K562 (cell line): Measurements from ENCODE around the gene CNTN4. TPM values are rescaled to one million over a fixed set of nuclear protein-coding genes. Genes with fewer than 3 reads are reported as not detected.

ENCODE experiments used
- ATAC-seq: fragments of 200-7000 bp; cut with Tn5 transposase; 3 replicates; pipeline ENCODE4 v1.9.1; 2020; ENCODE audit warnings: moderate library complexity
- BruUV-seq: library from RNA; stranded (reverse); fragments of 400-500 nt; replicated peaks from 2 replicates; lab custom pipeline; 2021; lab: Mats Ljungman, UMichigan
- CTCF ChIA-PET: fragments of 300-600 bp; formaldehyde crosslinking; extraction: SDS; loops from one replicate; lab custom pipeline; 2021; ENCODE audit warnings: low intra/inter-chr PET ratio; lab: Yijun Ruan, JAX
- POLR2A ChIA-PET: fragments of 300-600, 350-650 bp; sonication (Branson Sonifier 250); formaldehyde crosslinking; extraction: SDS; loops from one replicate; lab custom pipeline; 2021; ENCODE audit warnings: antibody characterized with exemption, inconsistent platforms; lab: Yijun Ruan, JAX
- DNase-seq, 4 experiments: peaks; one replicate each; pipeline versions ENCODE4 v3.0.0 to v3.0.0-alpha.2; 2011 to 2018; ENCODE audit warnings: low spot score in 3 of 4, mixed read lengths in 3 of 4; ENCODE audit errors: extremely low read depth in 1 of 4
- FAIRE-seq: peaks from 2 replicates; lab custom pipeline; 2011; peaks lifted over from hg19 to GRCh38; lab: Jason Lieb, UNC
- H2AFZ ChIP-seq: 2 replicates; pipeline ENCODE4 v1.6.0; 2011; ENCODE audit warnings: low read depth, low read length, control low read depth, inconsistent platforms
- H3K27ac ChIP-seq: fragments of 200-600 bp; 3 replicates; pipeline ENCODE4 v1.8.0; 2011; ENCODE audit warnings: low read depth, mild to moderate bottlenecking, control low read depth, inconsistent platforms, low read length, moderate library complexity, mixed read lengths; ENCODE audit errors: extremely low read depth
- H3K27me3 ChIP-seq, 2 experiments: fragments of 300-600 bp in 1 of 2; 2 replicates in 1 of 2; 3 replicates in 1 of 2; pipeline versions ENCODE4 v1.6.0 to v1.8.0; 2011; ENCODE audit warnings: inconsistent platforms in 2 of 2, low read length in 2 of 2, mild to moderate bottlenecking in 1 of 2, mixed read lengths in 1 of 2, moderate library complexity in 1 of 2; ENCODE audit not compliant: control insufficient read depth in 2 of 2, insufficient read depth in 2 of 2
- H3K36me3 ChIP-seq: fragments of 300-600 bp; 3 replicates; pipeline ENCODE4 v1.8.0; 2011; ENCODE audit warnings: mild to moderate bottlenecking, low read length, inconsistent platforms; ENCODE audit not compliant: control insufficient read depth, insufficient read depth
- H3K4me1 ChIP-seq, 2 experiments: fragments of 200-600 bp in 1 of 2; replicated peaks in 1 of 2; 2 replicates in 1 of 2; 3 replicates in 1 of 2; pipeline versions ENCODE4 v1.5.1 to v1.8.0; 2011; ENCODE audit warnings: inconsistent platforms in 2 of 2, low read length in 2 of 2, mild to moderate bottlenecking in 1 of 2, mixed read lengths in 1 of 2, moderate library complexity in 1 of 2; ENCODE audit not compliant: control insufficient read depth in 2 of 2, insufficient read depth in 2 of 2
- H3K4me2 ChIP-seq: 2 replicates; pipeline ENCODE4 v1.6.1; 2011; ENCODE audit warnings: low read length, control low read depth, inconsistent platforms, mixed read lengths; ENCODE audit not compliant: insufficient read depth
- H3K4me3 ChIP-seq: fragments of 200-600 bp; sonication (generic), shearing (Covaris generic); 2 replicates; pipeline ENCODE4 v1.5.1; 2016; ENCODE audit warnings: control low read depth, inconsistent platforms
- H3K79me2 ChIP-seq: fragments of 200-600 bp; 3 replicates; pipeline ENCODE4 v1.8.0; 2011; ENCODE audit warnings: low read length, inconsistent platforms; ENCODE audit not compliant: control insufficient read depth, insufficient read depth
- H3K9ac ChIP-seq, 2 experiments: 2 replicates each; pipeline versions ENCODE4 v1.6.0 to v1.6.1; 2011; ENCODE audit warnings: low read depth in 2 of 2, low read length in 2 of 2, control low read depth in 1 of 2, inconsistent platforms in 1 of 2, mild to moderate bottlenecking in 1 of 2, mixed read lengths in 1 of 2; ENCODE audit not compliant: insufficient read depth in 1 of 2
- H3K9me1 ChIP-seq: one replicate; pipeline ENCODE4 v1.6.0; 2011; ENCODE audit warnings: inconsistent platforms, mild to moderate bottlenecking, low read length, moderate library complexity; ENCODE audit not compliant: control insufficient read depth, insufficient read depth
- H3K9me3 ChIP-seq: replicated peaks from 2 replicates; pipeline ENCODE4 v1.5.1; 2011; ENCODE audit warnings: low read depth, low read length, inconsistent platforms; ENCODE audit not compliant: control insufficient read depth, insufficient read depth
- H4K20me1 ChIP-seq: replicated peaks from 2 replicates; pipeline ENCODE4 v1.6.1; 2011; ENCODE audit warnings: low read length, inconsistent platforms, mixed read lengths; ENCODE audit not compliant: control insufficient read depth, insufficient read depth
- FOXP4 ChIP-seq: sonication (generic); formaldehyde crosslinking; IDR thresholded peaks from 2 replicates; pipeline ENCODE4 v1.8.0; 2022; ENCODE audit warnings: mild to moderate bottlenecking, missing genetic modification reagents, borderline replicate concordance
- GABPB1 ChIP-seq: sonication (generic); formaldehyde crosslinking; IDR thresholded peaks from 2 replicates; pipeline ENCODE4 v1.8.0; 2022; ENCODE audit warnings: mild to moderate bottlenecking, missing genetic modification reagents
- HSF4 ChIP-seq: fragments of 250-450 bp; sonication (Bioruptor Pico); IDR thresholded peaks from 2 replicates; pipeline ENCODE4 v2.1.2; 2022; ENCODE audit warnings: mild to moderate bottlenecking, moderate library complexity, borderline replicate concordance
- NR2C2 ChIP-seq, 2 experiments: fragments of 200-800 bp in 1 of 2; sonication (Bioruptor generic) in 1 of 2; sonication (generic) in 1 of 2; formaldehyde crosslinking in 1 of 2; IDR thresholded peaks; 2 replicates each; pipeline versions ENCODE4 v1.6.1 to v1.8.0; 2016 to 2022; ENCODE audit warnings: mild to moderate bottlenecking in 1 of 2, missing compliant biosample characterization in 1 of 2, missing genetic modification characterization in 1 of 2, missing genetic modification reagents in 1 of 2
- PHF8 ChIP-seq: fragments of 200-600 bp; sonication (generic); IDR thresholded peaks from 2 replicates; pipeline ENCODE4 v1.6.1; 2012; ENCODE audit warnings: mixed run types, mild to moderate bottlenecking, inconsistent platforms, low read length, moderate library complexity, borderline replicate concordance
- PRMT5 ChIP-seq: sonication (generic); formaldehyde crosslinking; IDR thresholded peaks from 2 replicates; pipeline ENCODE4 v1.5.0; 2020; ENCODE audit warnings: missing genetic modification reagents
- RREB1 ChIP-seq: fragments of 250-450 bp; sonication (Bioruptor Pico); IDR thresholded peaks from 2 replicates; pipeline ENCODE4 v1.4.0; 2020
- SLC30A9 ChIP-seq: fragments of 250-450 bp; sonication (Bioruptor Pico); IDR thresholded peaks from 2 replicates; pipeline ENCODE4 v1.8.0; 2022; ENCODE audit warnings: mild to moderate bottlenecking, moderate library complexity
- SNRNP70 ChIP-seq: fragments of 200-400 bp; formaldehyde crosslinking; optimal IDR thresholded peaks from 2 replicates; pipeline ENCODE3; 2017; ENCODE audit warnings: low read depth, low read length
- YY1 ChIP-seq, 3 experiments: IDR thresholded peaks; 2 replicates each; pipeline ENCODE4 v1.6.1; 2011; ENCODE audit warnings: low read length in 2 of 3, mild to moderate bottlenecking in 2 of 3, moderate library complexity in 2 of 3, borderline replicate concordance in 1 of 3, control low read depth in 1 of 3, low read depth in 1 of 3; ENCODE audit not compliant: insufficient read depth in 3 of 3, insufficient replicate concordance in 2 of 3, control insufficient read depth in 1 of 3, insufficient read length in 1 of 3; ENCODE audit errors: extremely low read depth in 1 of 3
- ZKSCAN1 ChIP-seq: fragments of 150-350 bp; IDR thresholded peaks from 2 replicates; pipeline ENCODE4 v1.6.1; 2016; ENCODE audit warnings: low read depth, low read length
- WGBS: fragments of 100-300 bp; shearing (Covaris generic); methylation state at CpG from one replicate; pipeline ENCODE4 v1.1.6; 2016; ENCODE audit warnings: low coverage, mixed read lengths; ENCODE audit not compliant: insufficient coverage; ENCODE audit errors: missing lambda C conversion rate; 5-methylcytosine and 5-hydroxymethylcytosine counted together
- in situ Hi-C: fragments of 300-500 bp; cut with MboI; formaldehyde crosslinking; loops from 4 replicates; pipeline ENCODE4 v1.15.0; 2018; ENCODE audit warnings: inconsistent platforms, mixed read lengths
- intact Hi-C: fragments of 100-400 bp; cut with micrococcal nuclease; formaldehyde crosslinking; loops from 2 replicates; pipeline ENCODE4 v1.14.2; 2022
- polyA plus RNA-seq, 8 experiments: library from polyadenylated mRNA; depleted of rRNA in 4 of 8; stranded (reverse) in 5 of 8; unstranded in 3 of 8; fragments of >200 nt; fragmentation: Nextera tagmentation in 2 of 8; fragmentation: Illumina TruSeq in 1 of 8; extraction: Ambion mirVana in 2 of 8; extraction: Trizol in 1 of 8; gene quantifications; 2 replicates each; pipeline versions ENCODE4 v1.2.1 to v1.2.3, GENCODE V29; 2011 to 2014; ENCODE audit warnings: inconsistent platforms in 1 of 8, missing spikeins in 1 of 8
- total RNA-seq, 7 experiments: library from RNA; depleted of rRNA in 6 of 7; stranded (reverse); fragments of >200 nt in 6 of 7; fragmentation: Illumina TruSeq in 2 of 7; extraction: Trizol in 2 of 7; gene quantifications; 2 replicates each; pipeline versions ENCODE4 v1.2.1 to v1.2.3, GENCODE V29; 2011 to 2021; ENCODE audit warnings: low replicate concordance in 1 of 7

The CNTN4 gene
- total and polyA plus RNA-seq, 9 of the 15 experiments (the other 6 are each of a cell fraction or from before 2014, with no cell fraction given): not detected

- TF ChIP-seq YY1 (IDR thresholded peaks at IDR 0.05; ENCODE audit: borderline replicate concordance in 1 of 3, control insufficient read depth in 1 of 3, extremely low read depth in 1 of 3, insufficient read depth in 3 of 3, insufficient read length in 1 of 3, insufficient replicate concordance in 2 of 3, low read depth in 1 of 3, low read length in 2 of 3): no peak
- no peak for TF ChIP-seq PHF8
- no peak for TF ChIP-seq ZKSCAN1
- TF ChIP-seq PRMT5: no peak
- TF ChIP-seq SLC30A9 (CRISPR knock-in tag): no peak
- no peak for TF ChIP-seq FOXP4 (CRISPR knock-in tag)
Observed at GRCh38 chr3:2826036-2826435, 727.4 kb downstream of the CNTN4 start (continued).

- Histone ChIP-seq H3K9me3 (peaks cover under 1% of the 10 kb centered on the region; the same call in 1 of the 2 replicates), H3K4me2 (no peak overlapping the region), H3K27me3 (no peaks in the 10 kb centered on the region), H3K36me3 (no peaks in the 10 kb centered on the region), H3K27ac (no peak overlapping the region), H3K79me2 (no peaks in the 10 kb centered on the region), H3K4me3 (no peak overlapping the region), H3K9ac (no peak overlapping the region), H3K4me1 (no peaks in the 10 kb centered on the region), H3K9me1 (no peaks in the 10 kb centered on the region), H2AFZ (no peak overlapping the region), H4K20me1 (no peaks in the 10 kb centered on the region)
- POLR2A ChIA-PET: no interaction called here
- intact Hi-C loops (no loop called here), in situ Hi-C loops (no loop called here)
- no TSS peak for BruUV-seq
- WGBS: 0% methylated on average over 3 of the region's 3 CpGs
- no peak for ATAC-seq
- TF ChIP-seq HSF4 (CRISPR knock-in tag): no peak
- no peak for TF ChIP-seq NR2C2 (CRISPR knock-in tag; IDR thresholded peaks at IDR 0.05)
- no peak for TF ChIP-seq NR2C2 (tag; IDR thresholded peaks at IDR 0.05)
- TF ChIP-seq RREB1 (CRISPR knock-in tag): no peak
- TF ChIP-seq GABPB1 (CRISPR knock-in tag): no peak
- TF ChIP-seq SNRNP70: no peak
- CTCF ChIA-PET: no interaction called here
- DNase-seq: no peak
- FAIRE-seq: no peak
Observed at GRCh38 chr3:2826453-2826852, 727.8 kb downstream of the CNTN4 start.
